Measurements from ENCODE around the gene ADORA2A. TPM values are rescaled to one million over a fixed set of nuclear protein-coding genes. Genes with fewer than 3 reads are reported as not detected.
A peak's percentile ranks its signal among the peaks of the same experiment; 100 is the strongest.

The ADORA2A gene
- total and polyA plus RNA-seq, 2 donors (not counting 1 experiment from before 2014, with no cell fraction given) = 0.78 to 1.5 TPM

- Histone ChIP-seq H3K36me3 (ENCODE audit: control insufficient read depth, insufficient read depth, low read length) (no peaks in the 10 kb centered on the region), H3K9me3 (ENCODE audit: control insufficient read depth, insufficient read depth, low read depth, low read length) (no peaks in the 10 kb centered on the region), H3K27ac (ENCODE audit: insufficient read depth, low read length) (no peak overlapping the region), H3K4me3 (replicated peaks in 1 of 4; ENCODE audit: control extremely low read depth in 1 of 4, insufficient read depth in 1 of 4, low read depth in 3 of 4, low read length in 4 of 4) (no peak overlapping the region), H2AFZ (ENCODE audit: low read length) (no peak overlapping the region), H3K4me2 (ENCODE audit: extremely low read depth, insufficient read depth, low read length) (no peak overlapping the region), H4K20me1 (ENCODE audit: control insufficient read depth, extremely low read depth, insufficient read depth, low read length) (no peaks in the 10 kb centered on the region), H3K27me3 (ENCODE audit: control insufficient read depth, insufficient read depth, low read length) (no peaks in the 10 kb centered on the region), H3K9ac (ENCODE audit: insufficient read depth, low read length) (no peak overlapping the region), H3K4me1 (ENCODE audit: control insufficient read depth, extremely low read depth, insufficient read depth, low read length) (peaks cover 15% of the 10 kb centered on the region), H3K79me2 (ENCODE audit: control insufficient read depth, insufficient read depth, low read length) (no peaks in the 10 kb centered on the region)
- DNase-seq (ENCODE audit: low read depth in 2 of 2) = peak in 1 of 2 donors; percentile 65
- TF ChIP-seq EZH2 (IDR thresholded peaks at IDR 0.05; ENCODE audit: low read length, missing control alignments) = no peak
- no peak for TF ChIP-seq CTCF (conservative IDR thresholded peaks at IDR 0.05 in 1 of 2, IDR thresholded peaks at IDR 0.05 in 1 of 2; ENCODE audit: low read depth in 1 of 2, low read length in 2 of 2)
Measured at GRCh38 chr22:24433828-24434470, 6.5 kb downstream of the ADORA2A start.

- no peaks in the 10 kb centered on the region for H3K9me3 ChIP-seq (ENCODE audit: control insufficient read depth, insufficient read depth, low read depth, low read length)
- TF ChIP-seq EZH2 (IDR thresholded peaks at IDR 0.05; ENCODE audit: low read length, missing control alignments) (no peak), CTCF (conservative IDR thresholded peaks at IDR 0.05 in 1 of 2, IDR thresholded peaks at IDR 0.05 in 1 of 2; ENCODE audit: low read depth in 1 of 2, low read length in 2 of 2) (no peak)
- H3K27me3 ChIP-seq (ENCODE audit: control insufficient read depth, insufficient read depth, low read length) = no peaks in the 10 kb centered on the region
- H3K9ac ChIP-seq (ENCODE audit: insufficient read depth, low read length) = no peak overlapping the region
- no peaks in the 10 kb centered on the region for H3K36me3 ChIP-seq (ENCODE audit: control insufficient read depth, insufficient read depth, low read length)
- peaks cover 15% of the 10 kb centered on the region for H3K4me1 ChIP-seq (ENCODE audit: control insufficient read depth, extremely low read depth, insufficient read depth, low read length)
- no peak overlapping the region for H3K4me3 ChIP-seq (replicated peaks in 1 of 4; ENCODE audit: control extremely low read depth in 1 of 4, insufficient read depth in 1 of 4, low read depth in 3 of 4, low read length in 4 of 4)
- H3K79me2 ChIP-seq (ENCODE audit: control insufficient read depth, insufficient read depth, low read length) = no peaks in the 10 kb centered on the region
- H3K27ac ChIP-seq (ENCODE audit: insufficient read depth, low read length) = peak overlapping the region; percentile 26
- H2AFZ ChIP-seq (ENCODE audit: low read length) = no peak overlapping the region
- peak in 1 of 2 donors; percentile 35 for DNase-seq (ENCODE audit: low read depth in 2 of 2)
- no peak overlapping the region for H3K4me2 ChIP-seq (ENCODE audit: extremely low read depth, insufficient read depth, low read length)
- H4K20me1 ChIP-seq (ENCODE audit: control insufficient read depth, extremely low read depth, insufficient read depth, low read length) = no peaks in the 10 kb centered on the region
Measured at GRCh38 chr22:24434471-24435322, 7.3 kb downstream of the ADORA2A start.

GRCh38 chr22:24435323-24435645, 7.9 kb downstream of the ADORA2A start:
- Histone ChIP-seq H3K4me3 (replicated peaks in 1 of 4; ENCODE audit: control extremely low read depth in 1 of 4, insufficient read depth in 1 of 4, low read depth in 3 of 4, low read length in 4 of 4) (no peak overlapping the region), H3K27ac (ENCODE audit: insufficient read depth, low read length) (no peak overlapping the region), H3K9me3 (ENCODE audit: control insufficient read depth, insufficient read depth, low read depth, low read length) (no peaks in the 10 kb centered on the region), H3K27me3 (ENCODE audit: control insufficient read depth, insufficient read depth, low read length) (no peaks in the 10 kb centered on the region), H3K4me2 (ENCODE audit: extremely low read depth, insufficient read depth, low read length) (no peak overlapping the region), H3K4me1 (ENCODE audit: control insufficient read depth, extremely low read depth, insufficient read depth, low read length) (peaks cover 15% of the 10 kb centered on the region), H4K20me1 (ENCODE audit: control insufficient read depth, extremely low read depth, insufficient read depth, low read length) (no peaks in the 10 kb centered on the region), H2AFZ (ENCODE audit: low read length) (no peak overlapping the region), H3K36me3 (ENCODE audit: control insufficient read depth, insufficient read depth, low read length) (no peaks in the 10 kb centered on the region), H3K79me2 (ENCODE audit: control insufficient read depth, insufficient read depth, low read length) (no peaks in the 10 kb centered on the region), H3K9ac (ENCODE audit: insufficient read depth, low read length) (no peak overlapping the region)
- no peak for DNase-seq (ENCODE audit: low read depth in 2 of 2)
- TF ChIP-seq EZH2 (IDR thresholded peaks at IDR 0.05; ENCODE audit: low read length, missing control alignments) = no peak
- no peak for TF ChIP-seq CTCF (conservative IDR thresholded peaks at IDR 0.05 in 1 of 2, IDR thresholded peaks at IDR 0.05 in 1 of 2; ENCODE audit: low read depth in 1 of 2, low read length in 2 of 2)

All from fibroblast of lung (primary cell).